ENCODE data around the gene KCTD5. TPM values are rescaled to one million over a fixed set of nuclear protein-coding genes. Genes with fewer than 3 reads are reported as not detected.

Gene KCTD5
- total RNA-seq, 1 experiment from 2014 or later = 42.1 TPM

GRCh38 chr16:2708290-2708639 lies 25.9 kb downstream of the KCTD5 start:
- Histone ChIP-seq H3K27ac (ENCODE audit: low read depth, low read length) (no peak overlapping the region), H2AFZ (ENCODE audit: low read depth, low read length, poor library complexity, severe bottlenecking) (no peak overlapping the region), H3K36me3 (ENCODE audit: control insufficient read depth in 1 of 2, insufficient read depth in 2 of 2, low read length in 2 of 2) (peaks cover 3 to 4% of the 10 kb centered on the region in 2 experiments; a peak in 2 of 4 replicates), H3K27me3 (ENCODE audit: insufficient read depth, low read length) (no peaks in the 10 kb centered on the region), H3K9me3 (ENCODE audit: control insufficient read depth in 1 of 2, insufficient read depth in 1 of 2, low read depth in 1 of 2, low read length in 2 of 2) (no peaks in the 10 kb centered on the region), H3K4me2 (ENCODE audit: low read length) (no peak overlapping the region), H3K9me2 (ENCODE audit: insufficient read depth) (no peaks in the 10 kb centered on the region), H3K4me1 (ENCODE audit: control insufficient read depth in 1 of 2, insufficient read depth in 2 of 2, low read length in 2 of 2) (no peaks in the 10 kb centered on the region), H4K20me1 (ENCODE audit: insufficient read depth) (no peaks in the 10 kb centered on the region), H3K4me3 (replicated peaks in 1 of 2; ENCODE audit: low read depth in 1 of 2, low read length in 2 of 2) (no peak overlapping the region), H3K79me2 (ENCODE audit: insufficient read depth, low read length) (no peaks in the 10 kb centered on the region), H3K9ac (ENCODE audit: low read length) (no peak overlapping the region)
- intact Hi-C loops (cut with micrococcal nuclease) = no loop called here
- no TSS peak for BruUV-seq (replicated peaks)
- ATAC-seq (no peak), DNase-seq (ENCODE audit: low read depth, low spot score) (no peak)
- TF ChIP-seq EZH2 (IDR thresholded peaks at IDR 0.05) = no peak
- RAD21 ChIA-PET (ENCODE audit: low non-redundant PET in 1 of 2, low total read pairs in 2 of 2, uncharacterized antibody in 2 of 2, unreplicated experiment in 2 of 2) = no interaction called here
- CTCF ChIA-PET = no interaction called here
- POLR2A ChIA-PET = no interaction called here

GRCh38 chr16:2708955-2709587 lies 26.7 kb downstream of the KCTD5 start:
- RAD21 ChIA-PET (ENCODE audit: low non-redundant PET in 1 of 2, low total read pairs in 2 of 2, uncharacterized antibody in 2 of 2, unreplicated experiment in 2 of 2) = no interaction called here
- H3K4me2 ChIP-seq (ENCODE audit: low read length) = no peak overlapping the region
- no peaks in the 10 kb centered on the region for H3K9me3 ChIP-seq (ENCODE audit: control insufficient read depth in 1 of 2, insufficient read depth in 1 of 2, low read depth in 1 of 2, low read length in 2 of 2)
- intact Hi-C loops (cut with micrococcal nuclease) = no loop called here
- H3K9ac ChIP-seq (ENCODE audit: low read length) = no peak overlapping the region
- DNase-seq (ENCODE audit: low read depth, low spot score) (no peak), ATAC-seq (no peak)
- POLR2A ChIA-PET = interaction anchor here (0.6 kb wide), 1 partner anchor 13 kb away, joined by 3 read pairs; no protein-coding TSS in a partner anchor
- no peak overlapping the region for H3K4me3 ChIP-seq (replicated peaks in 1 of 2; ENCODE audit: low read depth in 1 of 2, low read length in 2 of 2)
- CTCF ChIA-PET = no interaction called here
- H2AFZ ChIP-seq (ENCODE audit: low read depth, low read length, poor library complexity, severe bottlenecking) = no peak overlapping the region
- H3K36me3 ChIP-seq (ENCODE audit: control insufficient read depth in 1 of 2, insufficient read depth in 2 of 2, low read length in 2 of 2) = peaks cover 3 to 4% of the 10 kb centered on the region in 2 experiments; a peak in 1 of 4 replicates
- no peaks in the 10 kb centered on the region for H4K20me1 ChIP-seq (ENCODE audit: insufficient read depth)
- no peaks in the 10 kb centered on the region for H3K79me2 ChIP-seq (ENCODE audit: insufficient read depth, low read length)
- no peak overlapping the region for H3K27ac ChIP-seq (ENCODE audit: low read depth, low read length)
- no peaks in the 10 kb centered on the region for H3K9me2 ChIP-seq (ENCODE audit: insufficient read depth)
- no peaks in the 10 kb centered on the region for H3K27me3 ChIP-seq (ENCODE audit: insufficient read depth, low read length)
- BruUV-seq (replicated peaks) = no TSS peak
- TF ChIP-seq POLR2A (IDR thresholded peaks at IDR 0.05; ENCODE audit: borderline replicate concordance, extremely low read depth, insufficient read depth, insufficient read length) (no peak), MAX (IDR thresholded peaks at IDR 0.05) (no peak), EZH2 (IDR thresholded peaks at IDR 0.05) (no peak), TCF7L2 (IDR thresholded peaks at IDR 0.05; ENCODE audit: borderline replicate concordance, extremely low read depth, insufficient read depth, insufficient read length) (no peak), EGR1 (IDR thresholded peaks at IDR 0.05; ENCODE audit: low read depth) (no peak), REST (IDR thresholded peaks at IDR 0.05; ENCODE audit: low read depth) (no peak), CTCF (IDR thresholded peaks at IDR 0.05 in 2 of 3, conservative IDR thresholded peaks at IDR 0.05 in 1 of 3; ENCODE audit: borderline replicate concordance in 1 of 3, insufficient read depth in 1 of 3, low read depth in 2 of 3, low read length in 2 of 3) (no peak), SP1 (IDR thresholded peaks at IDR 0.05; ENCODE audit: low read depth) (no peak)
- no peaks in the 10 kb centered on the region for H3K4me1 ChIP-seq (ENCODE audit: control insufficient read depth in 1 of 2, insufficient read depth in 2 of 2, low read length in 2 of 2)
